K562 (cell line): ENCODE measurements around the gene SCAMP3. TPM values are rescaled to one million over a fixed set of nuclear protein-coding genes. Genes with fewer than 3 reads are reported as not detected.

ENCODE experiments used
- BRD9 ChIP-seq: fragments of 450-650 bp; IDR thresholded peaks from 2 replicates; pipeline ENCODE4 v1.6.1; 2018; ENCODE audit warnings: low read depth; ENCODE audit not compliant: partially characterized antibody
- DMBX1 ChIP-seq: fragments of 250-450 bp; sonication (Bioruptor Pico); IDR thresholded peaks from 2 replicates; pipeline ENCODE4 v1.8.0; 2022; ENCODE audit warnings: inconsistent platforms, mild to moderate bottlenecking, moderate library complexity, borderline replicate concordance
- EWSR1 ChIP-seq: fragments of 450-650 bp; IDR thresholded peaks from 2 replicates; pipeline ENCODE4 v1.6.1; 2018; ENCODE audit warnings: borderline replicate concordance, mild to moderate bottlenecking, low read depth, moderate library complexity; ENCODE audit not compliant: partially characterized antibody
- POLR3A ChIP-seq: IDR thresholded peaks from 2 replicates; pipeline ENCODE4 v1.6.1; 2011; ENCODE audit warnings: borderline replicate concordance, mild to moderate bottlenecking, moderate library complexity; ENCODE audit not compliant: insufficient read length, insufficient read depth; ENCODE audit errors: extremely low read depth
- PPARD ChIP-seq: fragments of 250-450 bp; sonication (Bioruptor Pico); IDR thresholded peaks from 2 replicates; pipeline ENCODE4 v1.8.0; 2022; ENCODE audit warnings: inconsistent platforms, mild to moderate bottlenecking, moderate library complexity
- PRDM10 ChIP-seq: fragments of 450-650 bp; IDR thresholded peaks from 2 replicates; pipeline ENCODE4 v1.6.1; 2018; ENCODE audit not compliant: partially characterized antibody
- PTBP1 ChIP-seq: fragments of 200-400 bp; formaldehyde crosslinking; IDR thresholded peaks from 2 replicates; pipeline ENCODE4 v1.6.1; 2017; ENCODE audit warnings: low read depth, low read length
- REST ChIP-seq, 2 experiments: fragments of 450-650 bp; formaldehyde crosslinking in 1 of 2; IDR thresholded peaks; 2 replicates each; pipeline versions ENCODE4 v1.4.0 to v1.6.1; 2014 to 2020; ENCODE audit warnings: mild to moderate bottlenecking in 2 of 2, borderline replicate concordance in 1 of 2, low read depth in 1 of 2
- THRA ChIP-seq: fragments of 450-650 bp; IDR thresholded peaks from 2 replicates; pipeline ENCODE4 v1.6.1; 2017; ENCODE audit warnings: mild to moderate bottlenecking, moderate library complexity
- TOE1 ChIP-seq, 2 experiments: fragments of 450-650 bp in 1 of 2; sonication (generic) in 1 of 2; formaldehyde crosslinking in 1 of 2; IDR thresholded peaks; 2 replicates each; pipeline versions ENCODE4 v1.7.1 to v1.8.0; 2016 to 2022; ENCODE audit warnings: borderline replicate concordance in 2 of 2, mild to moderate bottlenecking in 2 of 2, antibody characterized with exemption in 1 of 2, inconsistent platforms in 1 of 2, low read depth in 1 of 2, missing genetic modification reagents in 1 of 2, moderate library complexity in 1 of 2
- ZFP30 ChIP-seq: fragments of 250-450 bp; sonication (Bioruptor Pico); IDR thresholded peaks from 2 replicates; pipeline ENCODE4 v1.8.0; 2022; ENCODE audit warnings: moderate library complexity, mild to moderate bottlenecking, inconsistent platforms, borderline replicate concordance
- ZNF175 ChIP-seq: fragments of 200-800 bp; sonication (Bioruptor generic); IDR thresholded peaks from 2 replicates; pipeline ENCODE4 v1.6.1; 2016; ENCODE audit warnings: low read depth, mild to moderate bottlenecking, missing genetic modification characterization, missing compliant biosample characterization
- polyA plus RNA-seq, 8 experiments: library from polyadenylated mRNA; depleted of rRNA in 4 of 8; stranded (reverse) in 5 of 8; unstranded in 3 of 8; fragments of >200 nt; fragmentation: Nextera tagmentation in 2 of 8; fragmentation: Illumina TruSeq in 1 of 8; extraction: Ambion mirVana in 2 of 8; extraction: Trizol in 1 of 8; gene quantifications; 2 replicates each; pipeline versions ENCODE4 v1.2.1 to v1.2.3, GENCODE V29; 2011 to 2014; ENCODE audit warnings: inconsistent platforms in 1 of 8, missing spikeins in 1 of 8
- total RNA-seq, 7 experiments: library from RNA; depleted of rRNA in 6 of 7; stranded (reverse); fragments of >200 nt in 6 of 7; fragmentation: Illumina TruSeq in 2 of 7; extraction: Trizol in 2 of 7; gene quantifications; 2 replicates each; pipeline versions ENCODE4 v1.2.1 to v1.2.3, GENCODE V29; 2011 to 2021; ENCODE audit warnings: low replicate concordance in 1 of 7

Gene SCAMP3
- total and polyA plus RNA-seq, 9 of the 15 experiments (the other 6 are each of a cell fraction or from before 2014, with no cell fraction given), result 14.2 to 131 (median 86.1) TPM

GRCh38 chr1:155241069-155241679 is 21.0 kb downstream of the SCAMP3 start (continued):
- no peak for TF ChIP-seq THRA
- TF ChIP-seq DMBX1 (CRISPR knock-in tag), result no peak
- TF ChIP-seq PTBP1, result no peak
- peak; percentile 98 for TF ChIP-seq TOE1 (IDR thresholded peaks at IDR 0.05; ENCODE audit: borderline replicate concordance)
- no peak for TF ChIP-seq TOE1 (CRISPR knock-in tag; IDR thresholded peaks at IDR 0.05; ENCODE audit: borderline replicate concordance, low read depth)
- TF ChIP-seq ZFP30 (CRISPR knock-in tag), result no peak
- no peak for TF ChIP-seq POLR3A
- no peak for TF ChIP-seq PRDM10
- no peak for TF ChIP-seq PPARD (CRISPR knock-in tag)
- no peak for TF ChIP-seq ZNF175
- TF ChIP-seq EWSR1, result no peak
- no peak for TF ChIP-seq BRD9
- TF ChIP-seq REST (IDR thresholded peaks at IDR 0.05; ENCODE audit: borderline replicate concordance), result peak; percentile 97
- no peak for TF ChIP-seq REST (CRISPR knock-in tag; IDR thresholded peaks at IDR 0.05; ENCODE audit: low read depth)
